CD14-positive monocyte (primary cell): ENCODE results near the gene SAMD4B. TPM values are rescaled to one million over a fixed set of nuclear protein-coding genes. Genes with fewer than 3 reads are reported as not detected.

Experiments
- DNase-seq, 3 donors: peaks; one replicate each; pipeline ENCODE4 v3.0.0-alpha.2; 2011 to 2022
- H2AFZ ChIP-seq: 2 replicates; pipeline ENCODE4 v1.6.0; 2012; ENCODE audit warnings: mild to moderate bottlenecking, low read depth, low read length, inconsistent platforms; ENCODE audit not compliant: insufficient read depth, poor library complexity, severe bottlenecking
- H3K27ac ChIP-seq, 2 donors: 1 replicate in 1 of 2; 2 replicates in 1 of 2; pipeline ENCODE4 v1.5.1; 2012 to 2013; ENCODE audit warnings: low read length in 2 of 2, control low read depth in 1 of 2, inconsistent platforms in 1 of 2, low read depth in 1 of 2, mild to moderate bottlenecking in 1 of 2
- H3K27me3 ChIP-seq, 2 donors: one replicate each; pipeline versions ENCODE4 v1.6.0 to v1.6.1; 2011 to 2013; ENCODE audit warnings: low read length in 2 of 2; ENCODE audit not compliant: control insufficient read depth in 2 of 2, insufficient read depth in 2 of 2
- H3K36me3 ChIP-seq, 2 donors: replicated peaks in 1 of 2; 1 replicate in 1 of 2; 2 replicates in 1 of 2; pipeline versions ENCODE4 v1.5.1 to v1.6.1; 2012 to 2013; ENCODE audit warnings: low read length in 2 of 2, control low read depth in 1 of 2, inconsistent platforms in 1 of 2, mild to moderate bottlenecking in 1 of 2; ENCODE audit not compliant: insufficient read depth in 2 of 2, control insufficient read depth in 1 of 2
- H3K4me1 ChIP-seq, 2 donors: 1 replicate in 1 of 2; 2 replicates in 1 of 2; pipeline versions ENCODE4 v1.5.1 to v1.6.1; 2012 to 2013; ENCODE audit warnings: low read length in 2 of 2, control low read depth in 1 of 2, inconsistent platforms in 1 of 2, mild to moderate bottlenecking in 1 of 2, moderate library complexity in 1 of 2; ENCODE audit not compliant: insufficient read depth in 2 of 2, control insufficient read depth in 1 of 2
- H3K4me2 ChIP-seq: replicated peaks from 2 replicates; pipeline ENCODE3; 2012; ENCODE audit warnings: low read length, moderate library complexity, mild to moderate bottlenecking; ENCODE audit not compliant: poor library complexity, severe bottlenecking; ENCODE audit errors: extremely low read depth
- H3K4me3 ChIP-seq, 3 experiments: fragments of 200-600 bp in 1 of 3; sonication (generic) in 1 of 3; replicated peaks in 1 of 3; 1 replicate in 2 of 3; 2 replicates in 1 of 3; pipeline ENCODE4 v1.5.1; 2011 to 2013; ENCODE audit warnings: low read length in 3 of 3, mild to moderate bottlenecking in 3 of 3, control low read depth in 2 of 3, low read depth in 2 of 3, inconsistent platforms in 1 of 3, moderate library complexity in 1 of 3
- H3K79me2 ChIP-seq: 2 replicates; pipeline ENCODE4 v1.6.0; 2012; ENCODE audit warnings: mild to moderate bottlenecking, control low read depth, inconsistent platforms, low read length, moderate library complexity; ENCODE audit not compliant: insufficient read depth
- H3K9ac ChIP-seq: 2 replicates; pipeline ENCODE4 v1.6.0; 2017; ENCODE audit warnings: low read length, mild to moderate bottlenecking; ENCODE audit not compliant: insufficient read depth, poor library complexity, severe bottlenecking
- H3K9me3 ChIP-seq, 2 donors: replicated peaks in 1 of 2; 1 replicate in 1 of 2; 2 replicates in 1 of 2; pipeline versions ENCODE4 v1.5.1 to v1.6.1; 2012 to 2013; ENCODE audit warnings: low read length in 2 of 2, control low read depth in 1 of 2; ENCODE audit not compliant: control insufficient read depth in 1 of 2, insufficient read depth in 1 of 2
- H4K20me1 ChIP-seq: 2 replicates; pipeline ENCODE4 v1.6.0; 2012; ENCODE audit warnings: mild to moderate bottlenecking, low read length, control low read depth, moderate library complexity; ENCODE audit not compliant: insufficient read depth
- H3K27ac Mint-ChIP-seq, 7 donors: one replicate each; pipeline ENCODE4 v1.8.0; 2020; ENCODE audit warnings: mild to moderate bottlenecking in 7 of 7, mixed read lengths in 7 of 7, moderate library complexity in 6 of 7, inconsistent platforms in 2 of 7
- H3K27me3 Mint-ChIP-seq, 3 donors: one replicate each; pipeline ENCODE4 v1.8.0; 2021 to 2022; ENCODE audit warnings: low read depth in 3 of 3, mild to moderate bottlenecking in 3 of 3, mixed read lengths in 3 of 3, moderate library complexity in 3 of 3, inconsistent platforms in 1 of 3
- H3K36me3 Mint-ChIP-seq, 2 donors: one replicate each; pipeline ENCODE4 v1.8.0; 2020; ENCODE audit warnings: mixed read lengths in 2 of 2, inconsistent platforms in 1 of 2, mild to moderate bottlenecking in 1 of 2
- H3K4me1 Mint-ChIP-seq: one replicate; pipeline ENCODE4 v1.8.0; 2020; ENCODE audit warnings: mild to moderate bottlenecking, mixed read lengths
- H3K4me3 Mint-ChIP-seq, 2 donors: one replicate each; pipeline ENCODE4 v1.8.0; 2020; ENCODE audit warnings: mild to moderate bottlenecking in 2 of 2, mixed read lengths in 2 of 2, moderate library complexity in 1 of 2
- H3K9me3 Mint-ChIP-seq, 7 donors: one replicate each; pipeline ENCODE4 v1.8.0; 2020 to 2022; ENCODE audit warnings: mixed read lengths in 7 of 7, mild to moderate bottlenecking in 6 of 7, moderate library complexity in 6 of 7, inconsistent platforms in 2 of 7
- CTCF ChIP-seq: fragments of 200-600 bp; IDR thresholded peaks from one replicate; pipeline ENCODE4 v1.8.0; 2022; ENCODE audit warnings: antibody characterized with exemption, mild to moderate bottlenecking
- WGBS: methylation state at CpG from one replicate; pipeline ENCODE4 v1.1.5; 2013; ENCODE audit warnings: missing lambda C conversion rate; ENCODE audit not compliant: insufficient coverage; 5-methylcytosine and 5-hydroxymethylcytosine counted together
- intact Hi-C, 2 donors: fragments of 100-400 bp; cut with micrococcal nuclease; formaldehyde crosslinking; loops; one replicate each; pipeline versions ENCODE4 v1.15.0 to v1.15.1; 2023
- polyA plus RNA-seq, 3 donors: library from polyadenylated mRNA; depleted of rRNA in 1 of 3; unstranded in 2 of 3; stranded (reverse) in 1 of 3; fragments of 300-500 nt in 2 of 3; fragments of >200 nt in 1 of 3; fragmentation: Illumina TruSeq in 2 of 3; gene quantifications; 1 replicate in 2 of 3; 2 replicates in 1 of 3; pipeline ENCODE4 v1.2.3, GENCODE V29; 2012 to 2021

SAMD4B gene
- polyA plus RNA-seq, 3 donors = 4.5 to 56.6 (median 5.6) TPM

- H2AFZ ChIP-seq = no peak overlapping the region
- H3K9ac ChIP-seq = no peak overlapping the region
- no peak for TF ChIP-seq CTCF
- H3K36me3 ChIP-seq = peaks cover 89 to 100% of the 10 kb centered on the region in 2 donors
- H3K27me3 Mint-ChIP-seq = peaks cover 0 to 1% (median 0%) of the 10 kb centered on the region in 3 donors
- H3K9me3 ChIP-seq = no peaks in the 10 kb centered on the region
- no peak overlapping the region for H3K27ac ChIP-seq
- H3K27ac Mint-ChIP-seq = peak overlapping the region in 1 of 7 donors; percentile 67
- H4K20me1 ChIP-seq = no peaks in the 10 kb centered on the region
- DNase-seq = no peak
- WGBS = 96% methylated on average over 10 of the region's 14 CpGs
- H3K4me1 ChIP-seq = no peaks in the 10 kb centered on the region
- no peak overlapping the region for H3K4me3 Mint-ChIP-seq
- H3K36me3 Mint-ChIP-seq = peaks cover 92 to 94% of the 10 kb centered on the region in 2 donors
- H3K27me3 ChIP-seq = no peaks in the 10 kb centered on the region
- no peaks in the 10 kb centered on the region for H3K9me3 Mint-ChIP-seq
- no peaks in the 10 kb centered on the region for H3K79me2 ChIP-seq
- intact Hi-C loops = loop anchor here in 1 of 2 donors (5.0 kb wide), 1 partner anchor 33 kb away; no protein-coding TSS in a partner anchor
- no peaks in the 10 kb centered on the region for H3K4me1 Mint-ChIP-seq
- H3K4me3 ChIP-seq = no peak overlapping the region
- no peak overlapping the region for H3K4me2 ChIP-seq
Observed at GRCh38 chr19:39379865-39380396, 37.7 kb downstream of the SAMD4B start.

GRCh38 chr19:39380521-39381502 lies 38.6 kb downstream of the SAMD4B start:
- no peaks in the 10 kb centered on the region for H3K9me3 Mint-ChIP-seq
- no peak overlapping the region for H3K4me2 ChIP-seq
- WGBS = 98% methylated on average over 5 of the region's 17 CpGs

More at GRCh38 chr19:39380521-39381502, 38.6 kb downstream of the SAMD4B start:
- Histone ChIP-seq H3K9me3 (no peaks in the 10 kb centered on the region), H3K79me2 (no peaks in the 10 kb centered on the region), H3K27ac (no peak overlapping the region), H3K4me1 (no peaks in the 10 kb centered on the region), H3K36me3 (peaks cover 89 to 100% of the 10 kb centered on the region in 2 donors), H4K20me1 (peaks cover 6% of the 10 kb centered on the region), H3K27me3 (no peaks in the 10 kb centered on the region), H3K9ac (no peak overlapping the region), H2AFZ (no peak overlapping the region), H3K4me3 (no peak overlapping the region)
- peaks cover 0 to 1% (median 0%) of the 10 kb centered on the region in 3 donors for H3K27me3 Mint-ChIP-seq
- TF ChIP-seq CTCF = no peak
- DNase-seq = no peak
- peak overlapping the region in 3 of 7 donors; percentile 14 to 67 (median 44) for H3K27ac Mint-ChIP-seq
- H3K4me1 Mint-ChIP-seq = peaks cover 2% of the 10 kb centered on the region
- no peak overlapping the region for H3K4me3 Mint-ChIP-seq
- intact Hi-C loops = loop anchor here in 1 of 2 donors (5.0 kb wide), 1 partner anchor 34 kb away; no protein-coding TSS in a partner anchor
- H3K36me3 Mint-ChIP-seq = peaks cover 92 to 94% of the 10 kb centered on the region in 2 donors
